ENCODE data around the gene TOGARAM1. TPM values are rescaled to one million over a fixed set of nuclear protein-coding genes. Genes with fewer than 3 reads are reported as not detected.

TOGARAM1 gene
- total RNA-seq, 1 donor from 2014 or later, result 14.7 TPM

DNA sequence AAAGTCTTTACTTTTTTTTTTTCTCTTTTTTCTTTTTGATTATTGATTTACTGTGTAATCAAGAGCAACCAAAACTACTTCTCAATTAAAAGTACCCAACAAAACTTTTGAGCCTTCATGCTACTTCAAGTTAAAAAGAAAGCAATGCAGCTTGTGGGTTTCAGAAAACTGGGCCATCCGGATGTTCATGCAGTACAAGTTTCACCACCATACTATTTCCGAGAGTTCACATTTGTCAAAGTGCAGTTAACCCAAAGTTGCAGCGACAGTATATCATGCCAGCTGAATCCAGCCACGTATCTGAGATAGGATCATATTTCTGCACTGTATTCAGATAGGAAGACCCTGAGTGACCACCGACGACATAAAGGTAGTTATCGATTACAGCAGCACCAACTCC is 33.2 kb upstream of the TOGARAM1 start:
- H3K4me2 ChIP-seq (ENCODE audit: low read length), result no peak overlapping the region
- Mint-ChIP-seq H3K9me3 (ENCODE audit: unreplicated experiment) (no peaks in the 10 kb centered on the region), H3K36me3 (ENCODE audit: low read depth, unreplicated experiment) (no peaks in the 10 kb centered on the region), H3K27ac (ENCODE audit: unreplicated experiment) (no peak overlapping the region), H3K27me3 (ENCODE audit: low read depth, unreplicated experiment) (no peaks in the 10 kb centered on the region), H3K4me3 (ENCODE audit: unreplicated experiment) (no peak overlapping the region), H3K4me1 (ENCODE audit: low read depth, unreplicated experiment) (no peaks in the 10 kb centered on the region)
- TF ChIP-seq, protein P1, sequence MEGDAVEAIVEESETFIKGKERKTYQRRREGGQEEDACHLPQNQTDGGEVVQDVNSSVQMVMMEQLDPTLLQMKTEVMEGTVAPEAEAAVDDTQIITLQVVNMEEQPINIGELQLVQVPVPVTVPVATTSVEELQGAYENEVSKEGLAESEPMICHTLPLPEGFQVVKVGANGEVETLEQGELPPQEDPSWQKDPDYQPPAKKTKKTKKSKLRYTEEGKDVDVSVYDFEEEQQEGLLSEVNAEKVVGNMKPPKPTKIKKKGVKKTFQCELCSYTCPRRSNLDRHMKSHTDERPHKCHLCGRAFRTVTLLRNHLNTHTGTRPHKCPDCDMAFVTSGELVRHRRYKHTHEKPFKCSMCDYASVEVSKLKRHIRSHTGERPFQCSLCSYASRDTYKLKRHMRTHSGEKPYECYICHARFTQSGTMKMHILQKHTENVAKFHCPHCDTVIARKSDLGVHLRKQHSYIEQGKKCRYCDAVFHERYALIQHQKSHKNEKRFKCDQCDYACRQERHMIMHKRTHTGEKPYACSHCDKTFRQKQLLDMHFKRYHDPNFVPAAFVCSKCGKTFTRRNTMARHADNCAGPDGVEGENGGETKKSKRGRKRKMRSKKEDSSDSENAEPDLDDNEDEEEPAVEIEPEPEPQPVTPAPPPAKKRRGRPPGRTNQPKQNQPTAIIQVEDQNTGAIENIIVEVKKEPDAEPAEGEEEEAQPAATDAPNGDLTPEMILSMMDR (IDR thresholded peaks at IDR 0.05; ENCODE audit: insufficient read depth, low read depth, low read length), result no peak
- no peak for TF ChIP-seq EZH2 (IDR thresholded peaks at IDR 0.05; ENCODE audit: insufficient read depth, low read length)
- no peak overlapping the region for H3K27ac ChIP-seq (ENCODE audit: low read depth, low read length)
- no peaks in the 10 kb centered on the region for H3K4me1 ChIP-seq (ENCODE audit: insufficient read depth, low read length)
- no peaks in the 10 kb centered on the region for H3K79me2 ChIP-seq (ENCODE audit: insufficient read depth, low read length)
- H3K36me3 ChIP-seq (ENCODE audit: insufficient read depth, low read length), result no peaks in the 10 kb centered on the region
- no peak overlapping the region for H3K4me3 ChIP-seq (ENCODE audit: insufficient read depth, low read depth, low read length)
- no peak overlapping the region for H2AFZ ChIP-seq (ENCODE audit: low read depth, low read length)
- no peaks in the 10 kb centered on the region for H3K27me3 ChIP-seq (ENCODE audit: insufficient read depth, low read length)
- DNase-seq (ENCODE audit: low read depth) (no peak), FAIRE-seq (no peak)
- H3K9me3 ChIP-seq (ENCODE audit: insufficient read depth, low read depth, low read length), result no peaks in the 10 kb centered on the region
- no peak overlapping the region for H3K9ac ChIP-seq (ENCODE audit: low read length)
- no peaks in the 10 kb centered on the region for H4K20me1 ChIP-seq (ENCODE audit: insufficient read depth, low read length)

DNA sequence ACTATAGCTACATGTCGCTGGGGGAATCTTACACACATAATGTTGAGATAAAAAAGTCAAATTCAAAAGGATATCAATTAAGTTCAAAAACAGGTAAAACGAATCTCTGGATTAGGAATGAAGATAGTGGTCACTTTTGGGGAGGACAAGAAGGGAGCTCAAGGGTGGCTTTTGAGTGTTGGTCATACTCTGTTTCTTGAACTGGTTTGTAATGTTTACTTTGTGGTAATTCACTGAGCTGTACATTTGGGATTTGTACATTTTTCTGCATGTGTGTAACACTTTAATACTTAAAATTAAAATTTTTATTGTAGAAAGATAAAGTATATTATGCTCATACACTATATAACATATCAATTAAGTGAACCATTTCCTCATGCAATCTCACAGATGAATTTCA is 26.8 kb upstream of the TOGARAM1 start:
- Histone ChIP-seq H3K4me1 (ENCODE audit: insufficient read depth, low read length) (no peaks in the 10 kb centered on the region), H2AFZ (ENCODE audit: low read depth, low read length) (no peak overlapping the region), H3K4me3 (ENCODE audit: insufficient read depth, low read depth, low read length) (no peak overlapping the region), H3K36me3 (ENCODE audit: insufficient read depth, low read length) (peaks cover 4% of the 10 kb centered on the region), H3K4me2 (ENCODE audit: low read length) (no peak overlapping the region), H3K79me2 (ENCODE audit: insufficient read depth, low read length) (peaks cover 10% of the 10 kb centered on the region), H3K9me3 (ENCODE audit: insufficient read depth, low read depth, low read length) (no peaks in the 10 kb centered on the region), H3K9ac (ENCODE audit: low read length) (no peak overlapping the region), H4K20me1 (ENCODE audit: insufficient read depth, low read length) (peaks cover 10% of the 10 kb centered on the region), H3K27me3 (ENCODE audit: insufficient read depth, low read length) (no peaks in the 10 kb centered on the region), H3K27ac (ENCODE audit: low read depth, low read length) (no peak overlapping the region)
- TF ChIP-seq, protein P1 (IDR thresholded peaks at IDR 0.05; ENCODE audit: insufficient read depth, low read depth, low read length), result no peak
- no peak for TF ChIP-seq EZH2 (IDR thresholded peaks at IDR 0.05; ENCODE audit: insufficient read depth, low read length)
- FAIRE-seq, result no peak
- peaks cover 3% of the 10 kb centered on the region for H3K9me3 Mint-ChIP-seq (ENCODE audit: unreplicated experiment)
- peaks cover 6% of the 10 kb centered on the region for H3K4me1 Mint-ChIP-seq (ENCODE audit: low read depth, unreplicated experiment)
- no peak overlapping the region for H3K4me3 Mint-ChIP-seq (ENCODE audit: unreplicated experiment)
- H3K27ac Mint-ChIP-seq (ENCODE audit: unreplicated experiment), result no peak overlapping the region
- peaks cover 14% of the 10 kb centered on the region for H3K36me3 Mint-ChIP-seq (ENCODE audit: low read depth, unreplicated experiment)
- no peak for DNase-seq (ENCODE audit: low read depth)
- H3K27me3 Mint-ChIP-seq (ENCODE audit: low read depth, unreplicated experiment), result no peaks in the 10 kb centered on the region

DNA sequence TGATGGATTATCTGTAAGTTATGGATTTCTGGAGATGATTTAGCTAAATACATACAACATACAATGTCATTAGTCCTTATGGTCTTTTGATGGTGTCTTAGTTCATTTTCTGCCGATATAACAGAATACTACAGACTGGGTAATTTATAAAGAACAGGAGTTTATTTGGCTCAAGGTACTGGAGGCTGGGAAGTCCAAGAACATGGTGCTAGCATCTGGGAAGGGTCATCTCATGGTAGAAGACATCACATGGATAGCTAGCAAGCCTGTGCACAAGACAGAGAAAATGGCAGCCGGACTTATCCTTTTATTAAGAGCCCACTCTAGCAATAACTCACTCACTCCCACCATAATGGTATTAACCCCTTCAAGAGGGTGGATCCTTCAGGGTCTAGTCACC is 24.4 kb upstream of the TOGARAM1 start:
- H3K4me2 ChIP-seq (ENCODE audit: low read length), result no peak overlapping the region
- DNase-seq (ENCODE audit: low read depth) (no peak), FAIRE-seq (no peak)
- H3K79me2 ChIP-seq (ENCODE audit: insufficient read depth, low read length), result peaks cover 13% of the 10 kb centered on the region
- no peaks in the 10 kb centered on the region for H3K4me1 ChIP-seq (ENCODE audit: insufficient read depth, low read length)
- no peak overlapping the region for H3K4me3 ChIP-seq (ENCODE audit: insufficient read depth, low read depth, low read length)
- H3K27ac ChIP-seq (ENCODE audit: low read depth, low read length), result no peak overlapping the region
- TF ChIP-seq, protein P1 (IDR thresholded peaks at IDR 0.05; ENCODE audit: insufficient read depth, low read depth, low read length), result no peak
- TF ChIP-seq EZH2 (IDR thresholded peaks at IDR 0.05; ENCODE audit: insufficient read depth, low read length), result no peak
- Mint-ChIP-seq H3K27ac (ENCODE audit: unreplicated experiment) (no peak overlapping the region), H3K4me3 (ENCODE audit: unreplicated experiment) (no peak overlapping the region), H3K4me1 (ENCODE audit: low read depth, unreplicated experiment) (peaks cover 6% of the 10 kb centered on the region), H3K36me3 (ENCODE audit: low read depth, unreplicated experiment) (peaks cover 24% of the 10 kb centered on the region), H3K27me3 (ENCODE audit: low read depth, unreplicated experiment) (no peaks in the 10 kb centered on the region), H3K9me3 (ENCODE audit: unreplicated experiment) (peaks cover 3% of the 10 kb centered on the region)
- no peak overlapping the region for H3K9ac ChIP-seq (ENCODE audit: low read length)
- no peak overlapping the region for H2AFZ ChIP-seq (ENCODE audit: low read depth, low read length)
- peaks cover 4% of the 10 kb centered on the region for H3K36me3 ChIP-seq (ENCODE audit: insufficient read depth, low read length)
- peaks cover 10% of the 10 kb centered on the region for H4K20me1 ChIP-seq (ENCODE audit: insufficient read depth, low read length)
- H3K27me3 ChIP-seq (ENCODE audit: insufficient read depth, low read length), result no peaks in the 10 kb centered on the region
- no peaks in the 10 kb centered on the region for H3K9me3 ChIP-seq (ENCODE audit: insufficient read depth, low read depth, low read length)

Data from astrocyte (in vitro differentiated cells and primary cell).